HG03039 (cell line): Measurements from ENCODE around the gene TGIF2LY.
"Not testable (repeated sequence)": the region's sequence is repeated elsewhere in the genome, so short reads cannot be mapped to it uniquely, and the experiment has no call there.

Source experiments
- ATAC-seq: cut with Tn5 transposase; IDR thresholded peaks from one replicate; pipeline ENCODE4 v1.9.1; 2021; ENCODE audit warnings: mild to moderate bottlenecking, moderate library complexity; ENCODE audit not compliant: unreplicated experiment

TGIF2LY gene

DNA sequence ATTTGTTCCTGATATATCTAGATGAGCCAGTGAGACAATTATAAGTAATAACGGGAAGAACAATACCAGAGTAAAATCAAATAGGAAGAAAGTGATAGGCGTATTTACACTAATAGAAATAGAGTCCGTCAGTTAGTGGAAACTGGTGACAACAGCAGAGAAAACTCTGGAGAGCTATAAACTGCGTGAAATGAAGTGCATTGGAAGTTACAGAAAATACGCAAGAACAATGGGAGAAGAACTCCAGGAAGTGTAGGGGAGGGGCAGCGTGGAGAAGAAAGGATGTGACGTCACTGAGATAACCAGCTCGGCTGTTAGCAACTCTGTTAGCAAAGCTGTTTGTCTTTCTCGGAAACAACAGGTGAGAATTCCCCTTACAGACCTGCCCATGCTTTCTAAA, at the start of gene TGIF2LY:
TSS of gene TGIF2LY (plus strand) at position 301 of the 400 bp plus-strand sequence. CDS start 178 bp downstream, outside the sequence.
- not testable (repeated sequence) for ATAC-seq
